Measurements from ENCODE around the gene APEH.

Gene APEH

GRCh38 chr3:49629451-49629850, 44.7 kb upstream of the APEH start:
- in situ Hi-C loops (cut with MboI; ENCODE audit: low pct_unique_long_range_greater_than_20kb, low sequenced_read_pairs, unreplicated experiment) = no loop called here
- TF ChIP-seq CTCF (IDR thresholded peaks at IDR 0.05; ENCODE audit: extremely low read depth, insufficient read depth, missing control alignments) = no peak
- no peak for DNase-seq (ENCODE audit: low spot score)

GRCh38 chr3:49629866-49630265, 44.3 kb upstream of the APEH start:
- in situ Hi-C loops (cut with MboI; ENCODE audit: low pct_unique_long_range_greater_than_20kb, low sequenced_read_pairs, unreplicated experiment) = no loop called here
- DNase-seq (ENCODE audit: low spot score) = no peak
- no peak for TF ChIP-seq CTCF (IDR thresholded peaks at IDR 0.05; ENCODE audit: extremely low read depth, insufficient read depth, missing control alignments)

- no peak for DNase-seq (ENCODE audit: low spot score)
- TF ChIP-seq CTCF (IDR thresholded peaks at IDR 0.05; ENCODE audit: extremely low read depth, insufficient read depth, missing control alignments) = no peak
- in situ Hi-C loops (cut with MboI; ENCODE audit: low pct_unique_long_range_greater_than_20kb, low sequenced_read_pairs, unreplicated experiment) = no loop called here
Measured at GRCh38 chr3:49630784-49631183, 43.4 kb upstream of the APEH start.

GRCh38 chr3:49634736-49635135, 39.4 kb upstream of the APEH start:
- in situ Hi-C loops (cut with MboI; ENCODE audit: low pct_unique_long_range_greater_than_20kb, low sequenced_read_pairs, unreplicated experiment) = no loop called here
- no peak for DNase-seq (ENCODE audit: low spot score)

GRCh38 chr3:49636883-49637609, 37.1 kb upstream of the APEH start:
- TF ChIP-seq CTCF (IDR thresholded peaks at IDR 0.05; ENCODE audit: extremely low read depth, insufficient read depth, missing control alignments) = no peak
- no peak for DNase-seq (ENCODE audit: low spot score)
- in situ Hi-C loops (cut with MboI; ENCODE audit: low pct_unique_long_range_greater_than_20kb, low sequenced_read_pairs, unreplicated experiment) = no loop called here

More at GRCh38 chr3:49634736-49635135, 39.4 kb upstream of the APEH start:
- no peak for TF ChIP-seq CTCF (IDR thresholded peaks at IDR 0.05; ENCODE audit: extremely low read depth, insufficient read depth, missing control alignments)

GRCh38 chr3:49638445-49638844, 35.7 kb upstream of the APEH start:
- no peak for DNase-seq (ENCODE audit: low spot score)
- in situ Hi-C loops (cut with MboI; ENCODE audit: low pct_unique_long_range_greater_than_20kb, low sequenced_read_pairs, unreplicated experiment) = no loop called here
- no peak for TF ChIP-seq CTCF (IDR thresholded peaks at IDR 0.05; ENCODE audit: extremely low read depth, insufficient read depth, missing control alignments)
